GM23248 (cell line): Measurements from ENCODE around the gene ONECUT1. TPM values are rescaled to one million over a fixed set of nuclear protein-coding genes. Genes with fewer than 3 reads are reported as not detected.

Source experiments
- DNase-seq: peaks from one replicate; pipeline ENCODE4 v3.0.0-alpha.2; 2015
- H2AFZ ChIP-seq: fragments of 200-600 bp; sonication (generic); 2 replicates; pipeline ENCODE4 v1.6.1; 2016; ENCODE audit warnings: antibody characterized with exemption
- H3F3A ChIP-seq: fragments of 200-600 bp; sonication (generic); 2 replicates; pipeline ENCODE4 v1.6.1; 2016; ENCODE audit warnings: mild to moderate bottlenecking, antibody characterized with exemption, mixed run types; ENCODE audit not compliant: insufficient read depth
- H3K27ac ChIP-seq: fragments of 200-600 bp; sonication (generic); 2 replicates; pipeline ENCODE4 v1.5.1; 2016; ENCODE audit warnings: mild to moderate bottlenecking
- H3K27me3 ChIP-seq: fragments of 200-600 bp; sonication (generic); replicated peaks from 2 replicates; pipeline ENCODE4 v1.6.1; 2016; ENCODE audit warnings: mild to moderate bottlenecking; ENCODE audit not compliant: insufficient read depth
- H3K36me3 ChIP-seq: fragments of 200-600 bp; sonication (generic); 2 replicates; pipeline ENCODE4 v1.6.1; 2016; ENCODE audit warnings: low read depth, mild to moderate bottlenecking
- H3K4me1 ChIP-seq: fragments of 200-600 bp; sonication (generic); 2 replicates; pipeline ENCODE4 v1.6.1; 2016; ENCODE audit warnings: mild to moderate bottlenecking; ENCODE audit not compliant: insufficient read depth
- H3K4me2 ChIP-seq: fragments of 200-600 bp; sonication (generic); one replicate; pipeline ENCODE4 v1.6.1; 2016; ENCODE audit warnings: mild to moderate bottlenecking; ENCODE audit not compliant: unreplicated experiment
- H3K4me3 ChIP-seq: fragments of 200-600 bp; sonication (generic); 2 replicates; pipeline ENCODE4 v1.5.1; 2016; ENCODE audit warnings: mild to moderate bottlenecking
- H3K79me2 ChIP-seq: fragments of 200-600 bp; sonication (generic); 2 replicates; pipeline ENCODE4 v1.6.1; 2016; ENCODE audit warnings: mild to moderate bottlenecking; ENCODE audit not compliant: insufficient read depth
- H3K9ac ChIP-seq: fragments of 200-600 bp; sonication (generic); 2 replicates; pipeline ENCODE4 v1.6.1; 2016; ENCODE audit warnings: mild to moderate bottlenecking
- H3K9me2 ChIP-seq: fragments of 200-600 bp; sonication (generic); 2 replicates; pipeline ENCODE4 v1.6.1; 2016; ENCODE audit warnings: mixed run types, mild to moderate bottlenecking, moderate library complexity; ENCODE audit not compliant: insufficient read depth
- H3K9me3 ChIP-seq: fragments of 200-600 bp; sonication (generic); one replicate; pipeline ENCODE4 v1.6.1; 2017; ENCODE audit warnings: low read depth
- H4K20me1 ChIP-seq: fragments of 200-600 bp; sonication (generic); 2 replicates; pipeline ENCODE4 v1.6.0; 2016; ENCODE audit not compliant: insufficient read depth
- EZH2 ChIP-seq: fragments of 200-600 bp; sonication (generic); IDR thresholded peaks from 2 replicates; pipeline ENCODE4 v1.6.1; 2018; ENCODE audit warnings: antibody characterized with exemption, mild to moderate bottlenecking; ENCODE audit not compliant: insufficient read depth, poor library complexity, severe bottlenecking
- EZH2phosphoT487 ChIP-seq: fragments of 200-600 bp; sonication (generic); IDR thresholded peaks from 2 replicates; pipeline ENCODE4 v1.6.1; 2018; ENCODE audit warnings: antibody characterized with exemption, moderate library complexity, mild to moderate bottlenecking, low read depth; ENCODE audit not compliant: insufficient read depth
- WGBS, 2 experiments: methylation state at CpG; one replicate each; pipeline ENCODE4 v1.1.6; 2015 to 2017; ENCODE audit warnings: low lambda C conversion rate in 2 of 2, low coverage in 1 of 2; ENCODE audit errors: missing lambda C conversion rate in 2 of 2; 5-methylcytosine and 5-hydroxymethylcytosine counted together
- in situ Hi-C: fragments of 300-500 bp; cut with MboI; formaldehyde crosslinking; loops from 2 replicates; pipeline ENCODE4 v1.15.0; 2020
- polyA plus RNA-seq: library from polyadenylated mRNA; unstranded; fragments of >200 nt; fragmentation: Nextera tagmentation; extraction: Ambion mirVana; gene quantifications from 2 replicates; pipeline ENCODE4 v1.2.1, GENCODE V29; 2016
- total RNA-seq: library from RNA; depleted of rRNA; stranded (reverse); fragments of >200 nt; shearing (Covaris generic); gene quantifications from 2 replicates; pipeline ENCODE4 v1.2.3, GENCODE V29; 2014

ONECUT1 gene
- total and polyA plus RNA-seq, 2 experiments from 2014 or later, result not detected

GRCh38 chr15:52760562-52760961, 29.6 kb downstream of the ONECUT1 start:
- H3K27ac ChIP-seq, result no peak overlapping the region
- H3K9me3 ChIP-seq, result no peaks in the 10 kb centered on the region
- 48 to 76% methylated on average over 1 of the region's 1 CpG for WGBS, 2 experiments
- H3K27me3 ChIP-seq, result no peaks in the 10 kb centered on the region; the same call in none of the 2 replicates
- no peaks in the 10 kb centered on the region for H4K20me1 ChIP-seq
- H3K36me3 ChIP-seq, result no peaks in the 10 kb centered on the region
- no peak overlapping the region for H3K4me3 ChIP-seq
- no peak for TF ChIP-seq EZH2
- TF ChIP-seq EZH2phosphoT487, result no peak
- no peaks in the 10 kb centered on the region for H3K79me2 ChIP-seq
- DNase-seq, result no peak
- in situ Hi-C loops, result no loop called here
- H3K9me2 ChIP-seq, result no peaks in the 10 kb centered on the region
- H3K4me1 ChIP-seq, result no peaks in the 10 kb centered on the region
- H3K9ac ChIP-seq, result no peak overlapping the region
- no peak overlapping the region for H2AFZ ChIP-seq
- H3F3A ChIP-seq, result no peaks in the 10 kb centered on the region
- H3K4me2 ChIP-seq, result no peak overlapping the region

GRCh38 chr15:52759969-52760368, 30.2 kb downstream of the ONECUT1 start:
- Histone ChIP-seq H3K9me2 (no peaks in the 10 kb centered on the region), H3K27me3 (no peaks in the 10 kb centered on the region; the same call in none of the 2 replicates), H3K4me3 (no peak overlapping the region), H3K27ac (no peak overlapping the region), H3K36me3 (no peaks in the 10 kb centered on the region), H3F3A (no peaks in the 10 kb centered on the region), H2AFZ (no peak overlapping the region), H3K79me2 (no peaks in the 10 kb centered on the region), H3K4me2 (no peak overlapping the region), H3K4me1 (no peaks in the 10 kb centered on the region), H3K9ac (no peak overlapping the region), H4K20me1 (no peaks in the 10 kb centered on the region), H3K9me3 (no peaks in the 10 kb centered on the region)
- WGBS, 2 experiments, result 52 to 54% methylated on average over 6 of the region's 6 CpGs
- DNase-seq, result no peak
- no peak for TF ChIP-seq EZH2phosphoT487
- no peak for TF ChIP-seq EZH2
- in situ Hi-C loops, result no loop called here

- Histone ChIP-seq H3K4me2 (no peak overlapping the region), H3F3A (no peaks in the 10 kb centered on the region), H3K9ac (no peak overlapping the region), H3K4me1 (no peaks in the 10 kb centered on the region), H4K20me1 (no peaks in the 10 kb centered on the region), H2AFZ (no peak overlapping the region), H3K36me3 (no peaks in the 10 kb centered on the region), H3K4me3 (no peak overlapping the region), H3K27ac (no peak overlapping the region), H3K79me2 (no peaks in the 10 kb centered on the region), H3K9me3 (no peaks in the 10 kb centered on the region), H3K9me2 (no peaks in the 10 kb centered on the region), H3K27me3 (peaks cover 6% of the 10 kb centered on the region)
- TF ChIP-seq EZH2 (no peak), EZH2phosphoT487 (no peak)
- in situ Hi-C loops, result no loop called here
- 51 to 53% methylated on average over 6 of the region's 6 CpGs for WGBS, 2 experiments
- no peak for DNase-seq
Measured at GRCh38 chr15:52757496-52757895, 32.6 kb downstream of the ONECUT1 start.

- Histone ChIP-seq H3K27ac (no peak overlapping the region), H4K20me1 (no peaks in the 10 kb centered on the region), H3K4me1 (no peaks in the 10 kb centered on the region), H3K9ac (no peak overlapping the region), H3K27me3 (peaks cover 40% of the 10 kb centered on the region), H2AFZ (no peak overlapping the region), H3K4me3 (no peak overlapping the region), H3K79me2 (no peaks in the 10 kb centered on the region), H3K4me2 (no peak overlapping the region), H3F3A (no peaks in the 10 kb centered on the region), H3K36me3 (no peaks in the 10 kb centered on the region), H3K9me3 (no peaks in the 10 kb centered on the region), H3K9me2 (no peaks in the 10 kb centered on the region)
- WGBS, 2 experiments, result 65 to 75% methylated on average over 2 of the region's 2 CpGs
- no peak for DNase-seq
- TF ChIP-seq EZH2phosphoT487 (no peak), EZH2 (no peak)
- in situ Hi-C loops, result no loop called here
Measured at GRCh38 chr15:52751522-52751921, 38.6 kb downstream of the ONECUT1 start.

- H3K27me3 ChIP-seq, result peaks cover 45% of the 10 kb centered on the region
- in situ Hi-C loops, result loop anchor here (25.0 kb wide), 1 partner anchor 412 kb away; no protein-coding TSS in a partner anchor
- no peaks in the 10 kb centered on the region for H3K9me2 ChIP-seq
- no peaks in the 10 kb centered on the region for H3K9me3 ChIP-seq
- H3K36me3 ChIP-seq, result no peaks in the 10 kb centered on the region
- WGBS, 2 experiments, result 74 to 86% methylated on average over 4 of the region's 4 CpGs
- H3K27ac ChIP-seq, result no peak overlapping the region
- no peak overlapping the region for H2AFZ ChIP-seq
- H3F3A ChIP-seq, result no peaks in the 10 kb centered on the region
- DNase-seq, result no peak
- H3K9ac ChIP-seq, result no peak overlapping the region
- TF ChIP-seq EZH2 (no peak), EZH2phosphoT487 (no peak)
- no peak overlapping the region for H3K4me2 ChIP-seq
- no peaks in the 10 kb centered on the region for H3K79me2 ChIP-seq
- no peak overlapping the region for H3K4me3 ChIP-seq
- no peaks in the 10 kb centered on the region for H4K20me1 ChIP-seq
- no peaks in the 10 kb centered on the region for H3K4me1 ChIP-seq
Measured at GRCh38 chr15:52749258-52749657, 40.9 kb downstream of the ONECUT1 start.
